ENCODE results near the gene BBS9.

- TF ChIP-seq, protein P1, sequence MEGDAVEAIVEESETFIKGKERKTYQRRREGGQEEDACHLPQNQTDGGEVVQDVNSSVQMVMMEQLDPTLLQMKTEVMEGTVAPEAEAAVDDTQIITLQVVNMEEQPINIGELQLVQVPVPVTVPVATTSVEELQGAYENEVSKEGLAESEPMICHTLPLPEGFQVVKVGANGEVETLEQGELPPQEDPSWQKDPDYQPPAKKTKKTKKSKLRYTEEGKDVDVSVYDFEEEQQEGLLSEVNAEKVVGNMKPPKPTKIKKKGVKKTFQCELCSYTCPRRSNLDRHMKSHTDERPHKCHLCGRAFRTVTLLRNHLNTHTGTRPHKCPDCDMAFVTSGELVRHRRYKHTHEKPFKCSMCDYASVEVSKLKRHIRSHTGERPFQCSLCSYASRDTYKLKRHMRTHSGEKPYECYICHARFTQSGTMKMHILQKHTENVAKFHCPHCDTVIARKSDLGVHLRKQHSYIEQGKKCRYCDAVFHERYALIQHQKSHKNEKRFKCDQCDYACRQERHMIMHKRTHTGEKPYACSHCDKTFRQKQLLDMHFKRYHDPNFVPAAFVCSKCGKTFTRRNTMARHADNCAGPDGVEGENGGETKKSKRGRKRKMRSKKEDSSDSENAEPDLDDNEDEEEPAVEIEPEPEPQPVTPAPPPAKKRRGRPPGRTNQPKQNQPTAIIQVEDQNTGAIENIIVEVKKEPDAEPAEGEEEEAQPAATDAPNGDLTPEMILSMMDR (IDR thresholded peaks at IDR 0.05; ENCODE audit: low read length) = no peak
- TF ChIP-seq EZH2phosphoT487 (IDR thresholded peaks at IDR 0.05; ENCODE audit: low read length) (no peak), EZH2 (optimal IDR thresholded peaks at IDR 0.05; ENCODE audit: low read depth, low read length) (no peak)
Measured at GRCh38 chr7:33610918-33611317, 481.6 kb downstream of the BBS9 start.
